Tibial nerve (tissue), 4 donors: ENCODE results near the gene GNG14. TPM values are rescaled to one million over a fixed set of nuclear protein-coding genes. Genes with fewer than 3 reads are reported as not detected.

Source experiments
- DNase-seq, 2 donors: peaks; one replicate each; pipeline ENCODE4 v3.0.0-alpha.2; 2019; ENCODE audit warnings: low spot score in 2 of 2
- H3K27ac ChIP-seq, 4 donors: fragments of 200-600 bp; sonication (generic) in 3 of 4; one replicate each; pipeline ENCODE4 v1.5.1; 2017 to 2019; ENCODE audit warnings: mild to moderate bottlenecking in 1 of 4
- H3K27me3 ChIP-seq, 2 donors: fragments of 200-600 bp; sonication (generic) in 1 of 2; one replicate each; pipeline versions ENCODE4 v1.5.1 to v1.6.0; 2017 to 2019
- H3K36me3 ChIP-seq, 3 donors: fragments of 200-600 bp; sonication (generic); one replicate each; pipeline ENCODE4 v1.5.1; 2018 to 2019
- H3K4me1 ChIP-seq, 4 donors: fragments of 200-600 bp; sonication (generic) in 3 of 4; one replicate each; pipeline ENCODE4 v1.5.1; 2017 to 2019
- H3K4me3 ChIP-seq, 4 donors: fragments of 200-600 bp; sonication (generic) in 3 of 4; one replicate each; pipeline ENCODE4 v1.5.1; 2017 to 2019; ENCODE audit warnings: mild to moderate bottlenecking in 1 of 4, moderate library complexity in 1 of 4
- H3K9me3 ChIP-seq, 4 donors: fragments of 200-600 bp; sonication (generic) in 3 of 4; one replicate each; pipeline ENCODE4 v1.5.1; 2017 to 2019
- CTCF ChIP-seq, 5 experiments: fragments of 200-600 bp in 3 of 5; fragments of 450-650 bp in 2 of 5; sonication (generic) in 3 of 5; IDR thresholded peaks; one replicate each; pipeline ENCODE4 v1.5.1; 2016 to 2019; ENCODE audit warnings: antibody characterized with exemption in 5 of 5, mild to moderate bottlenecking in 3 of 5, moderate library complexity in 2 of 5
- EP300 ChIP-seq, 2 donors: sonication (generic); formaldehyde crosslinking; IDR thresholded peaks; one replicate each; pipeline ENCODE4 v1.6.1; 2017; ENCODE audit warnings: antibody characterized with exemption in 2 of 2, mild to moderate bottlenecking in 1 of 2
- POLR2A ChIP-seq, 2 donors: fragments of 450-650 bp; IDR thresholded peaks; one replicate each; pipeline ENCODE4 v1.6.1; 2017; ENCODE audit warnings: antibody characterized with exemption in 2 of 2, mild to moderate bottlenecking in 2 of 2, moderate library complexity in 2 of 2
- WGBS, 2 donors: methylation state at CpG; one replicate each; pipeline ENCODE4 v1.1.5; 2018; 5-methylcytosine and 5-hydroxymethylcytosine counted together
- total RNA-seq, 4 donors: library from RNA; depleted of rRNA; stranded (reverse); fragments of >200 nt; gene quantifications; one replicate each; pipeline ENCODE4 v1.1.0, GENCODE V29; 2016

Gene GNG14
- total RNA-seq, 4 donors from 2014 or later = not detected

GRCh38 chr19:12689012-12689411 is 1.2 kb downstream of the GNG14 start:
- Histone ChIP-seq H3K36me3 (peaks cover 0 to 32% (median 0%) of the 10 kb centered on the region in 3 donors), H3K9me3 (no peaks in the 10 kb centered on the region), H3K27me3 (no peaks in the 10 kb centered on the region), H3K27ac (no peak overlapping the region), H3K4me3 (no peak overlapping the region), H3K4me1 (no peaks in the 10 kb centered on the region)
- DNase-seq = no peak
- TF ChIP-seq POLR2A (IDR thresholded peaks at IDR 0.05) = no peak
- TF ChIP-seq EP300 (IDR thresholded peaks at IDR 0.05) = no peak
- no peak for TF ChIP-seq CTCF (IDR thresholded peaks at IDR 0.05)
- 91 to 92% methylated on average over 6 to 12 of the region's 12 CpGs for WGBS, 2 donors

GRCh38 chr19:12689581-12690216 is 1.9 kb downstream of the GNG14 start:
- no peaks in the 10 kb centered on the region for H3K27me3 ChIP-seq
- 71 to 86% methylated on average over 12 to 18 of the region's 26 CpGs for WGBS, 2 donors
- TF ChIP-seq EP300 (IDR thresholded peaks at IDR 0.05) (no peak), POLR2A (IDR thresholded peaks at IDR 0.05) (no peak), CTCF (IDR thresholded peaks at IDR 0.05) (no peak)
- no peak overlapping the region for H3K4me3 ChIP-seq
- H3K9me3 ChIP-seq = no peaks in the 10 kb centered on the region
- H3K36me3 ChIP-seq = peaks cover 0 to 32% (median 0%) of the 10 kb centered on the region in 3 donors
- no peak overlapping the region for H3K27ac ChIP-seq
- peaks cover 0 to under 1% (median 0%) of the 10 kb centered on the region in 4 donors for H3K4me1 ChIP-seq
- no peak for DNase-seq

- 88 to 100% methylated on average over 5 of the region's 5 CpGs for WGBS, 2 donors
- H3K4me1 ChIP-seq = peaks cover 0 to 23% (median 11%) of the 10 kb centered on the region in 4 donors
- no peak overlapping the region for H3K27ac ChIP-seq
- H3K9me3 ChIP-seq = no peaks in the 10 kb centered on the region
- TF ChIP-seq EP300 (IDR thresholded peaks at IDR 0.05) (no peak), POLR2A (IDR thresholded peaks at IDR 0.05) (no peak), CTCF (IDR thresholded peaks at IDR 0.05) (no peak)
- H3K36me3 ChIP-seq = peaks cover 0 to 26% (median 0%) of the 10 kb centered on the region in 3 donors
- H3K4me3 ChIP-seq = no peak overlapping the region
- DNase-seq = no peak
- no peaks in the 10 kb centered on the region for H3K27me3 ChIP-seq
Observed at GRCh38 chr19:12692960-12693359, 5.2 kb downstream of the GNG14 start.

GRCh38 chr19:12694641-12695040 is 6.8 kb downstream of the GNG14 start:
- no peak overlapping the region for H3K27ac ChIP-seq
- DNase-seq = no peak
- no peaks in the 10 kb centered on the region for H3K9me3 ChIP-seq
- H3K27me3 ChIP-seq = no peaks in the 10 kb centered on the region
- 93 to 95% methylated on average over 8 to 16 of the region's 16 CpGs for WGBS, 2 donors
- H3K4me1 ChIP-seq = peaks cover 0 to 23% (median 11%) of the 10 kb centered on the region in 4 donors
- H3K4me3 ChIP-seq = no peak overlapping the region
- TF ChIP-seq CTCF (IDR thresholded peaks at IDR 0.05) (no peak), POLR2A (IDR thresholded peaks at IDR 0.05) (no peak), EP300 (IDR thresholded peaks at IDR 0.05) (no peak)
- H3K36me3 ChIP-seq = peaks cover 0 to 22% (median 0%) of the 10 kb centered on the region in 3 donors

GRCh38 chr19:12695096-12695495 is 7.3 kb downstream of the GNG14 start:
- Histone ChIP-seq H3K27ac (no peak overlapping the region), H3K36me3 (peaks cover 0 to 22% (median 0%) of the 10 kb centered on the region in 3 donors), H3K4me3 (peak overlapping the region in 1 of 4 donors; percentile 82), H3K4me1 (peaks cover 0 to 23% (median 11%) of the 10 kb centered on the region in 4 donors), H3K9me3 (no peaks in the 10 kb centered on the region), H3K27me3 (no peaks in the 10 kb centered on the region)
- WGBS, 2 donors = 77 to 85% methylated on average over 2 of the region's 2 CpGs
- TF ChIP-seq EP300 (IDR thresholded peaks at IDR 0.05) (no peak), CTCF (IDR thresholded peaks at IDR 0.05) (no peak)
- no peak for DNase-seq
